Astrocyte (in vitro differentiated cells and primary cell): ENCODE data around the gene CYP4A22.
"Not testable (repeated sequence)": the region's sequence is repeated elsewhere in the genome, so short reads cannot be mapped to it uniquely, and the experiment has no call there.

ENCODE experiments used
- EZH2 ChIP-seq: IDR thresholded peaks from 2 replicates; pipeline ENCODE4 v1.6.1; 2012; ENCODE audit warnings: mild to moderate bottlenecking, low read length, inconsistent platforms; ENCODE audit not compliant: insufficient read depth
- TF ChIP-seq, protein P1 (sequence below): IDR thresholded peaks from 2 replicates; pipeline ENCODE4 v1.5.1; 2011; ENCODE audit warnings: low read depth, mild to moderate bottlenecking, inconsistent platforms, low read length, moderate library complexity; ENCODE audit not compliant: insufficient read depth

- TF ChIP-seq, protein P1, sequence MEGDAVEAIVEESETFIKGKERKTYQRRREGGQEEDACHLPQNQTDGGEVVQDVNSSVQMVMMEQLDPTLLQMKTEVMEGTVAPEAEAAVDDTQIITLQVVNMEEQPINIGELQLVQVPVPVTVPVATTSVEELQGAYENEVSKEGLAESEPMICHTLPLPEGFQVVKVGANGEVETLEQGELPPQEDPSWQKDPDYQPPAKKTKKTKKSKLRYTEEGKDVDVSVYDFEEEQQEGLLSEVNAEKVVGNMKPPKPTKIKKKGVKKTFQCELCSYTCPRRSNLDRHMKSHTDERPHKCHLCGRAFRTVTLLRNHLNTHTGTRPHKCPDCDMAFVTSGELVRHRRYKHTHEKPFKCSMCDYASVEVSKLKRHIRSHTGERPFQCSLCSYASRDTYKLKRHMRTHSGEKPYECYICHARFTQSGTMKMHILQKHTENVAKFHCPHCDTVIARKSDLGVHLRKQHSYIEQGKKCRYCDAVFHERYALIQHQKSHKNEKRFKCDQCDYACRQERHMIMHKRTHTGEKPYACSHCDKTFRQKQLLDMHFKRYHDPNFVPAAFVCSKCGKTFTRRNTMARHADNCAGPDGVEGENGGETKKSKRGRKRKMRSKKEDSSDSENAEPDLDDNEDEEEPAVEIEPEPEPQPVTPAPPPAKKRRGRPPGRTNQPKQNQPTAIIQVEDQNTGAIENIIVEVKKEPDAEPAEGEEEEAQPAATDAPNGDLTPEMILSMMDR = not testable (repeated sequence)
- TF ChIP-seq EZH2 = not testable (repeated sequence)
These were observed 58.7 kb downstream of the CYP4A22 start for GRCh38 chr1:47195981-47196380.
